Thymus (tissue), 14 donors: Measurements from ENCODE around the gene MAPKAPK5. TPM values are rescaled to one million over a fixed set of nuclear protein-coding genes. Genes with fewer than 3 reads are reported as not detected.

ENCODE experiments used
- DNase-seq, 9 donors: peaks; one replicate each; pipeline ENCODE4 v3.0.0-alpha.2; 2013; ENCODE audit warnings: low spot score in 9 of 9, low read depth in 6 of 9, missing footprints in 1 of 9
- H3K27ac ChIP-seq, 2 donors: one replicate each; pipeline ENCODE4 v1.5.1; 2013; ENCODE audit warnings: control low read depth in 1 of 2, low read depth in 1 of 2, low read length in 1 of 2, mild to moderate bottlenecking in 1 of 2, moderate library complexity in 1 of 2
- H3K27me3 ChIP-seq, 2 donors: one replicate each; pipeline ENCODE4 v1.5.1; 2013; ENCODE audit warnings: low read length in 1 of 2; ENCODE audit not compliant: control insufficient read depth in 2 of 2, insufficient read depth in 1 of 2
- H3K36me3 ChIP-seq, 2 donors: one replicate each; pipeline ENCODE4 v1.5.1; 2013; ENCODE audit warnings: low read length in 1 of 2, mild to moderate bottlenecking in 1 of 2, moderate library complexity in 1 of 2; ENCODE audit not compliant: control insufficient read depth in 2 of 2, insufficient read depth in 2 of 2
- H3K4me1 ChIP-seq, 2 donors: one replicate each; pipeline ENCODE4 v1.5.1; 2013; ENCODE audit warnings: low read length in 2 of 2; ENCODE audit not compliant: control insufficient read depth in 2 of 2, insufficient read depth in 2 of 2
- H3K4me3 ChIP-seq, 2 donors: one replicate each; pipeline ENCODE4 v1.5.1; 2013; ENCODE audit warnings: low read length in 2 of 2, control low read depth in 1 of 2, mild to moderate bottlenecking in 1 of 2
- H3K9me3 ChIP-seq, 2 donors: one replicate each; pipeline ENCODE4 v1.5.1; 2013; ENCODE audit warnings: low read length in 1 of 2, mild to moderate bottlenecking in 1 of 2; ENCODE audit not compliant: control insufficient read depth in 2 of 2, insufficient read depth in 1 of 2
- WGBS: extraction: QIAGEN DNeasy Blood & Tissue Kit; methylation state at CpG from one replicate; pipeline ENCODE4 v1.1.7; 2013; 5-methylcytosine and 5-hydroxymethylcytosine counted together
- long read RNA-seq, 10 donors: transcript quantifications; one replicate each; lab custom pipeline, GENCODE V29; 2026
- polyA plus RNA-seq: library from polyadenylated mRNA; stranded (reverse); fragments of 200-250 nt; gene quantifications from one replicate; pipeline ENCODE4 v1.2.3, GENCODE V29; 2013
- total RNA-seq: library from RNA; stranded (reverse); fragments of 120-200 nt; gene quantifications from one replicate; pipeline ENCODE4 v1.2.4, GENCODE V29; 2013
- donor health status: healthy.

MAPKAPK5 gene, protein sequence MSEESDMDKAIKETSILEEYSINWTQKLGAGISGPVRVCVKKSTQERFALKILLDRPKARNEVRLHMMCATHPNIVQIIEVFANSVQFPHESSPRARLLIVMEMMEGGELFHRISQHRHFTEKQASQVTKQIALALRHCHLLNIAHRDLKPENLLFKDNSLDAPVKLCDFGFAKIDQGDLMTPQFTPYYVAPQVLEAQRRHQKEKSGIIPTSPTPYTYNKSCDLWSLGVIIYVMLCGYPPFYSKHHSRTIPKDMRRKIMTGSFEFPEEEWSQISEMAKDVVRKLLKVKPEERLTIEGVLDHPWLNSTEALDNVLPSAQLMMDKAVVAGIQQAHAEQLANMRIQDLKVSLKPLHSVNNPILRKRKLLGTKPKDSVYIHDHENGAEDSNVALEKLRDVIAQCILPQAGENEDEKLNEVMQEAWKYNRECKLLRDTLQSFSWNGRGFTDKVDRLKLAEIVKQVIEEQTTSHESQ
- total RNA-seq (38.2 TPM), polyA plus RNA-seq (18.3 TPM)
- long read RNA-seq, donor 1, partial matches to known transcripts: 0 of 3 reads
- long read RNA-seq, donor 1, other reads (novel, unspliced or antisense): 0 of 3 reads
- long read RNA-seq, donor 2: 0 reads
- long read RNA-seq, donor 3, full-length matches to known transcripts: 4 of 4 reads
- long read RNA-seq, donor 3, partial matches to known transcripts: 0 of 4 reads
- long read RNA-seq, donor 3, other reads (novel, unspliced or antisense): 0 of 4 reads
- long read RNA-seq, donor 4, full-length matches to known transcripts: 4 of 4 reads
- long read RNA-seq, donor 4, partial matches to known transcripts: 0 of 4 reads
- long read RNA-seq, donor 4, other reads (novel, unspliced or antisense): 0 of 4 reads
- long read RNA-seq, donor 5, full-length matches to known transcripts: 7 of 7 reads
- long read RNA-seq, donor 5, partial matches to known transcripts: 0 of 7 reads
- long read RNA-seq, donor 5, other reads (novel, unspliced or antisense): 0 of 7 reads
- long read RNA-seq, donor 6, full-length matches to known transcripts: 7 of 7 reads
- long read RNA-seq, donor 6, partial matches to known transcripts: 0 of 7 reads
- long read RNA-seq, donor 6, other reads (novel, unspliced or antisense): 0 of 7 reads
- long read RNA-seq, donor 7, full-length matches to known transcripts: 2 of 2 reads
- long read RNA-seq, donor 7, partial matches to known transcripts: 0 of 2 reads
- long read RNA-seq, donor 7, other reads (novel, unspliced or antisense): 0 of 2 reads
- long read RNA-seq, donor 8, partial matches to known transcripts: 5 of 5 reads
- long read RNA-seq, donor 8, other reads (novel, unspliced or antisense): 0 of 5 reads
- long read RNA-seq, donor 9, full-length matches to known transcripts: 3 of 3 reads
- long read RNA-seq, donor 9, partial matches to known transcripts: 0 of 3 reads
- long read RNA-seq, donor 9, other reads (novel, unspliced or antisense): 0 of 3 reads
- long read RNA-seq, donor 10, partial matches to known transcripts: 0 of 1 reads
- long read RNA-seq, donor 10, other reads (novel, unspliced or antisense): 0 of 1 reads

DNA sequence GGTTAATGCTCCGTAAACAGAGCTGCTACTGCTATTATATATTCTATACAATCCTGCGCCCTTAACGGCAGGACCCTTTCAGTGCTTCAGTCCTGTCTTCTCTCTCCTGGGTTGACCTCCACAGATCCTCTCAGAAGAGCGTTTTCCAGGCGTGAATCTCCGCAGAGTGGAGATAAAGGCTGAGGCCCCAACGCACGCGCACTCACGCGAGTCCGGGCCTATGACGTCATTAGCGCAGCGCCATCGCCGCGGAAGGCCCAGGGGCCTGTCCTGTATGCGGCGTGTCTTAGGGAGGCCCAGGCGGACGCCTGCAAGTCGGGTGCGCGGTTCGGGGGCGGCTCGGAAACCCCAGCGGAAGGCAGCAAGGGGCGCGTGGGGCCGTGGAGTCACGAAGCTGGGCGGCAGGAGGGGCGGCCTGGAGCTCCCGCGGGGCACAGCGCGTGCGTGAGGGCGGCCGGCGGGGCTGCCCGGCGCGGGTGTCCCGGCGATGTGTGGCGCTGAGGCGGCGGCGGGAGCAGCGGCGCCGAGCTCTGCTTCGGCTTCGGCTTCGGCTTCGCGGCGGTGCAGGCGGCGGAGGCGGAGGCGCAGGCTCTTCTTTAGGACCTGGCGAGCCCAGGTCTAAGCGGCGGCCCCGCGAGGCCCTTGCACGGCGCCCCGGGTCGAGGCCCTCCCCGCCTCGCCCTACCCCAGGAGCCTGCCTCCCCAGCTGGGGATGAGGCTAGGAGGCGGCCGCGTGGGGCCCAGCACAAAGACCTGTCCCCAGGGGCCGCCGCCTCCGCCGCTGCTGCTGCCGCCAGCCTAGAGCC lies at the start of gene MAPKAPK5:
Gene MAPKAPK5 (plus strand): TSS at position 479 of the 806 bp plus-strand sequence. CDS start 506 bp downstream, outside the sequence.
- under 1% methylated on average over 84 of the region's 84 CpGs for WGBS
- DNase-seq: peak; percentile 92 to 99 (median 96)
- peaks cover 9 to 16% of the 10 kb centered on the region in 2 donors for H3K4me1 ChIP-seq
- H3K4me3 ChIP-seq: peak within 1 kb of the TSS; percentile 79 to 85
- no peaks in the 10 kb centered on the region for H3K27me3 ChIP-seq
- H3K27ac ChIP-seq: peak within 1 kb of the TSS; percentile 68 to 82
- H3K9me3 ChIP-seq: no peaks in the 10 kb centered on the region
- H3K36me3 ChIP-seq: peaks cover 3 to 8% of the 10 kb centered on the region in 2 donors

DNA sequence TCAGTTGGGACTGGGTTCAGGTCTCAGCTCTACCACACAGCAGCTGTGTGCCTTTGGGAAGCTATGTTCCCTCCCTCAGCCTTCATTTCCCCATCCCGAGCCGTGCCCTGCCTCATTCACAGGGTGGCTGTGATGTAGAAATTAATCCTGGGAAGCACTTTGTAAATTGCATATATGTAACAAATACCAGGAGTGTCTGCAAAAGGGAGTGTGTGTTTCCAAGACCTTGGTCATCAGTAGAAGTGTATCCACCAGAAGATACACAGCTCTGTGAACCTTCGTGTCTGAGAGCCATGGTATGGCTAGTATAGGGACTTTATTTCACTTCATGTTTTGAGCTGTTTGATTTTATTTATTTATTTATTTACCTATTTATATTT lies 49.2 kb upstream of the MAPKAPK5 start:
- Histone ChIP-seq H3K27me3 (no peaks in the 10 kb centered on the region), H3K4me1 (no peaks in the 10 kb centered on the region), H3K4me3 (no peak overlapping the region), H3K9me3 (no peaks in the 10 kb centered on the region), H3K27ac (no peak overlapping the region), H3K36me3 (peaks cover 0 to 5% of the 10 kb centered on the region in 2 donors)
- 96% methylated on average over 3 of the region's 3 CpGs for WGBS
- DNase-seq: no peak

DNA sequence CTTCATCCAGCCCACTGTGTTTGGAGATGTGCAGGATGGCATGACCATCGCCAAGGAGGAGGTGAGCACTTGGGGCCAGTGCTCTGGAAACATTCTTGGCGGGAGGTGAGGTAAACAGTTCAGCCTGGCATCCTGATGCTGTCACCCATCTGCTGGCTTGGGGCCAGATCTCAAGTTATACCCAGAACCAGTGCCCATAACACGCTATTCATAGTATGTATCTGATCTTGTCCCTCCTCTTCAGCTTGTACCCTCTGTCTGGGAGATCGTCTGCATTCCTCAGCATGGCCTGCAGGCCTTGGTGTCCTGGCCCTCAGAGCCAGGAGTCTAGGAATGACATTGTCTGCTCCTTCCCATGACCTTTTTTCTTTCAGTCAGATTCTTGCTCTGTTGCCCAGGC lies 43.8 kb upstream of the MAPKAPK5 start:
- Histone ChIP-seq H3K27me3 (no peaks in the 10 kb centered on the region), H3K27ac (no peak overlapping the region), H3K9me3 (no peaks in the 10 kb centered on the region), H3K4me3 (no peak overlapping the region), H3K4me1 (no peaks in the 10 kb centered on the region), H3K36me3 (peaks cover 3 to 8% of the 10 kb centered on the region in 2 donors)
- DNase-seq: no peak
- WGBS: 98% methylated on average over 4 of the region's 4 CpGs

DNA sequence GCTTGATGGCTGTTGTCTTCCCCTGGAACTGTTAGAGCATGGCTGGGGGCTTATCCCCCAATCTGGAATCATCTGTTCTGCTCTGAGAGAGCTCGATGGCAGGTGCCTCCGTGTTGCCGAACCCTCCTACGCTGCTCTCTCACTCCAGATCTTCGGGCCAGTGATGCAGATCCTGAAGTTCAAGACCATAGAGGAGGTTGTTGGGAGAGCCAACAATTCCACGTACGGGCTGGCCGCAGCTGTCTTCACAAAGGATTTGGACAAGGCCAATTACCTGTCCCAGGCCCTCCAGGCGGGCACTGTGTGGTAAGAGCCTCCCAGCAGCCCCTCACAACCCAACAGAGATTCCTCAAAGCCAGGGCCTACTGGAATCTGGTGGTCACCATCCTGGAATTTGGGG lies 42.3 kb upstream of the MAPKAPK5 start:
- Histone ChIP-seq H3K27me3 (no peaks in the 10 kb centered on the region), H3K4me1 (no peaks in the 10 kb centered on the region), H3K27ac (no peak overlapping the region), H3K4me3 (no peak overlapping the region), H3K9me3 (no peaks in the 10 kb centered on the region), H3K36me3 (peaks cover 3 to 8% of the 10 kb centered on the region in 2 donors)
- 98% methylated on average over 9 of the region's 9 CpGs for WGBS
- DNase-seq: no peak

DNA sequence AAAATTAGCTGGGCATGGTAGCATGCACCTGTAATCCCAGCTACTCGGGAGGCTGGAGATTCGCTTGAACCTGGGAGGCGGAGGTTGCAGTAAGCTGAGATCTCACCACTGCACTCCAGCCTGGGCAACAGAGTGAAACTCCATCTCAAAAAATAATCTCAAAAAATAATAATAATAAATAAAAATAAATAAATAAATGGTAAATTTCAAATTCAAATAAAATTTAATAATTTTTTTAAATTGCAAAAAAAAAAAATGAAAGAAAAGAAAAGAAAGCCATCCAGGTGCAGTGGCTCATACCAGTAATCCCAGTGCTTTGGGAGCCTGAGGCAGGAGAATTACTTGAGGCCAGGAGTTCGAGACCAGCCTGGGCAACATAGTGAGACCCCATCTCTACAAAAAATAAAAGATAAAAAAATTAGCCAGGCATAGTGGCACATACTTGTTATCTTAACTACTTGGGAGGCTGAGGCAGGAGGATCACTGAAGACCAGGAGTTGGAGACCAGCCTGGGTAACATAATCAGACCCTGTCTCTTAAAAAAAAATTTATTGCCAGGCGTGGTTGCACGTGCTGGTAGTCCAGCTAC lies 38.9 kb upstream of the MAPKAPK5 start:
- H3K4me1 ChIP-seq: no peaks in the 10 kb centered on the region
- no peaks in the 10 kb centered on the region for H3K27me3 ChIP-seq
- H3K9me3 ChIP-seq: no peaks in the 10 kb centered on the region
- peaks cover 3 to 4% of the 10 kb centered on the region in 2 donors for H3K36me3 ChIP-seq
- no peak overlapping the region for H3K4me3 ChIP-seq
- no peak overlapping the region for H3K27ac ChIP-seq
- no peak for DNase-seq
- WGBS: 96% methylated on average over 6 of the region's 6 CpGs

DNA sequence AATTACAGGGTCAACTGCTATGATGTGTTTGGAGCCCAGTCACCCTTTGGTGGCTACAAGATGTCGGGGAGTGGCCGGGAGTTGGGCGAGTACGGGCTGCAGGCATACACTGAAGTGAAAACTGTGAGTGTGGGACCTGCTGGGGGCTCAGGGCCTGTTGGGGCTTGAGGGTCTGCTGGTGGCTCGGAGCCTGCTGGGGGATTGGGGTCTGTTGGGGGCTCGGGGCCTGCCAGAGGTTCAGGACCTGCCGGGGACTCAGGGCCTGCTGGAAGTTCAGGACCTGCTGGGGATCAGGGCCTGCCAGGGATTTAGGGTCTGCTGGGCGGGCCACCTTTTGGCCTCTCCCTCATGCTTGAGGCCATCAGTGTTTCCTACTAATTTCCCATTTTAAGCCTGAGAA lies 38.2 kb upstream of the MAPKAPK5 start:
- Histone ChIP-seq H3K27ac (no peak overlapping the region), H3K4me3 (no peak overlapping the region), H3K36me3 (peaks cover 3 to 4% of the 10 kb centered on the region in 2 donors), H3K27me3 (no peaks in the 10 kb centered on the region), H3K4me1 (no peaks in the 10 kb centered on the region), H3K9me3 (no peaks in the 10 kb centered on the region)
- 98% methylated on average over 8 of the region's 8 CpGs for WGBS
- DNase-seq: no peak

DNA sequence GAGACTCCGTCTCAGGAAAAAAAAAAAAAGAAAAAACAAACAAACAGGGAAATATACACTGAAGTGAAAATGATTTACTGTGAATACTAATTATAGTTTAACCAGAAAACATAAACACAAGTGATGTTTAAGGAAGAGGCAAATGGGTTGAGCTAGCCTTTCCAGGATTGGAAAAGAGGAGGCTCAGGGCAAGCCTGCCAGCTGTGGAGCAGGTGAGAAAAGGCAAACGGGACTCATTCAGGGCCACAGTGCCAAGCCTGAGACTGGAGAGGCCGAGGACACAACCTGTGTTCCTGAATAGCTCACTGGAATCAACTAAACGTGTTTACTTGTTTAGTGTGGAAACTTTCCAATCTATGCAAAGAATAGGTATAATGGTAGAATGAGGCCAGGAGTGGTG lies 35.7 kb upstream of the MAPKAPK5 start:
- no peak for DNase-seq
- Histone ChIP-seq H3K9me3 (no peaks in the 10 kb centered on the region), H3K36me3 (no peaks in the 10 kb centered on the region), H3K27ac (no peak overlapping the region), H3K27me3 (no peaks in the 10 kb centered on the region), H3K4me1 (no peaks in the 10 kb centered on the region), H3K4me3 (no peak overlapping the region)
- WGBS: 96% methylated on average over 4 of the region's 4 CpGs

DNA sequence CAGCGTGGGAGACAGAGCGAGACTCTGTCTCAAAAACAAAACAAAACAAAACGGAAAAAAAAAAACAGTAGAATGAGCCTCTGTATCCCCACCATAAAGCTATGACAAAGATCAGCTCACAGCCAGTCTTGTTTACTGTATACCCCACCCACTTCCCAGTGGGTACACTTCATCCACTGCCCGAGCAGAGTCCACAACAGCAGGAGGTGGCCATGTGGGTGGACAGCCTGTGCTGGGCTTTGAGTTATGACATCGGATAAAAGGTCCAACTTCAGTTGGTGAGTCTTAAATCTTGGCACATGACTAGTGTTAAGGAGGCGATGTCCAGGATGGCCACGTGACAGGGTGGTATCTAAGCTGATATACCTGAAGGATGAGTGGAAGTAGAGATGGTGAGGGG lies 34.8 kb upstream of the MAPKAPK5 start:
- H3K4me3 ChIP-seq: no peak overlapping the region
- no peak for DNase-seq
- H3K27ac ChIP-seq: no peak overlapping the region
- no peaks in the 10 kb centered on the region for H3K36me3 ChIP-seq
- WGBS: 97% methylated on average over 7 of the region's 7 CpGs
- H3K4me1 ChIP-seq: no peaks in the 10 kb centered on the region
- no peaks in the 10 kb centered on the region for H3K9me3 ChIP-seq
- no peaks in the 10 kb centered on the region for H3K27me3 ChIP-seq
